Measurements from ENCODE around the gene ZBTB45. TPM values are rescaled to one million over a fixed set of nuclear protein-coding genes. Genes with fewer than 3 reads are reported as not detected.

The ZBTB45 gene
- total and polyA plus RNA-seq, 2 experiments from 2014 or later, result 26.3 to 29.4 TPM

- peaks cover 1% of the 10 kb centered on the region for H3K4me1 ChIP-seq (ENCODE audit: low read depth)
- H3K27me3 ChIP-seq, result no peaks in the 10 kb centered on the region
- H3K27ac ChIP-seq, result no peak overlapping the region
- H3K36me3 ChIP-seq, result peaks cover 9% of the 10 kb centered on the region
- no peak for TF ChIP-seq CTCF (IDR thresholded peaks at IDR 0.05; ENCODE audit: low read depth, low read length)
- H3K4me3 ChIP-seq, result no peak overlapping the region
- H3K9me3 ChIP-seq (ENCODE audit: low read depth), result no peaks in the 10 kb centered on the region
- DNase-seq (ENCODE audit: low read depth in 1 of 2, low spot score in 1 of 2), result no peak
These were observed 37.2 kb downstream of the ZBTB45 start for GRCh38 chr19:58482372-58482771.

GRCh38 chr19:58480831-58481230 lies 38.8 kb downstream of the ZBTB45 start:
- H3K9me3 ChIP-seq (ENCODE audit: low read depth), result no peaks in the 10 kb centered on the region

GRCh38 chr19:58480481-58480830 lies 39.2 kb downstream of the ZBTB45 start:
- TF ChIP-seq CTCF (IDR thresholded peaks at IDR 0.05; ENCODE audit: low read depth, low read length), result no peak
- no peak for DNase-seq (ENCODE audit: low read depth in 1 of 2, low spot score in 1 of 2)
- H3K4me1 ChIP-seq (ENCODE audit: low read depth), result peaks cover 10% of the 10 kb centered on the region
- no peaks in the 10 kb centered on the region for H3K27me3 ChIP-seq
- no peaks in the 10 kb centered on the region for H3K9me3 ChIP-seq (ENCODE audit: low read depth)
- H3K36me3 ChIP-seq, result peaks cover 9% of the 10 kb centered on the region
- no peak overlapping the region for H3K27ac ChIP-seq
- no peak overlapping the region for H3K4me3 ChIP-seq

More at GRCh38 chr19:58480831-58481230, 38.8 kb downstream of the ZBTB45 start:
- no peak for TF ChIP-seq CTCF (IDR thresholded peaks at IDR 0.05; ENCODE audit: low read depth, low read length)
- H3K27ac ChIP-seq, result no peak overlapping the region
- H3K36me3 ChIP-seq, result peaks cover 9% of the 10 kb centered on the region
- H3K27me3 ChIP-seq, result no peaks in the 10 kb centered on the region
- DNase-seq (ENCODE audit: low read depth in 1 of 2, low spot score in 1 of 2), result no peak
- peaks cover 10% of the 10 kb centered on the region for H3K4me1 ChIP-seq (ENCODE audit: low read depth)
- H3K4me3 ChIP-seq, result no peak overlapping the region

GRCh38 chr19:58479736-58480480 lies 39.7 kb downstream of the ZBTB45 start:
- no peaks in the 10 kb centered on the region for H3K9me3 ChIP-seq (ENCODE audit: low read depth)
- H3K4me3 ChIP-seq, result no peak overlapping the region
- no peak for TF ChIP-seq CTCF (IDR thresholded peaks at IDR 0.05; ENCODE audit: low read depth, low read length)
- no peak for DNase-seq (ENCODE audit: low read depth in 1 of 2, low spot score in 1 of 2)
- H3K4me1 ChIP-seq (ENCODE audit: low read depth), result peaks cover 10% of the 10 kb centered on the region
- no peak overlapping the region for H3K27ac ChIP-seq
- H3K27me3 ChIP-seq, result no peaks in the 10 kb centered on the region
- H3K36me3 ChIP-seq, result peaks cover 9% of the 10 kb centered on the region

GRCh38 chr19:58479303-58479702 lies 40.3 kb downstream of the ZBTB45 start:
- H3K9me3 ChIP-seq (ENCODE audit: low read depth), result no peaks in the 10 kb centered on the region
- no peak overlapping the region for H3K4me3 ChIP-seq
- no peaks in the 10 kb centered on the region for H3K27me3 ChIP-seq
- no peak overlapping the region for H3K27ac ChIP-seq
- no peak for TF ChIP-seq CTCF (IDR thresholded peaks at IDR 0.05; ENCODE audit: low read depth, low read length)
- H3K36me3 ChIP-seq, result peaks cover 9% of the 10 kb centered on the region
- H3K4me1 ChIP-seq (ENCODE audit: low read depth), result peaks cover 10% of the 10 kb centered on the region
- no peak for DNase-seq (ENCODE audit: low read depth in 1 of 2, low spot score in 1 of 2)

Data from cardiac muscle cell (in vitro differentiated cells and primary cell).